Sigmoid colon (tissue), 4 donors: ENCODE data around the gene MECP2.

Source experiments
- CTCF ChIP-seq, 4 experiments: fragments of 450-650 bp in 3 of 4; fragments of 200-600 bp in 1 of 4; IDR thresholded peaks; one replicate each; pipeline ENCODE4 v1.5.1; 2016 to 2019; ENCODE audit warnings: antibody characterized with exemption in 4 of 4, mild to moderate bottlenecking in 3 of 4, moderate library complexity in 2 of 4
- EP300 ChIP-seq, 4 donors: sonication (generic); formaldehyde crosslinking; IDR thresholded peaks; one replicate each; pipeline ENCODE4 v1.6.1; 2017; ENCODE audit warnings: antibody characterized with exemption in 4 of 4
- POLR2A ChIP-seq, 2 donors: fragments of 450-650 bp; IDR thresholded peaks; one replicate each; pipeline ENCODE4 v1.6.1; 2016; ENCODE audit warnings: antibody characterized with exemption in 2 of 2, mild to moderate bottlenecking in 2 of 2, moderate library complexity in 2 of 2

GRCh38 chrX:153995504-153995903 is 102.0 kb downstream of the MECP2 start:
- TF ChIP-seq POLR2A (IDR thresholded peaks at IDR 0.05) (no peak), EP300 (IDR thresholded peaks at IDR 0.05) (no peak), CTCF (IDR thresholded peaks at IDR 0.05) (no peak)
